ENCODE results near the gene LCTL. TPM values are rescaled to one million over a fixed set of nuclear protein-coding genes. Genes with fewer than 3 reads are reported as not detected.
"Not testable (repeated sequence)": the region's sequence is repeated elsewhere in the genome, so short reads cannot be mapped to it uniquely, and the experiment has no call there.

The LCTL gene
- polyA plus RNA-seq, 2 donors, result not detected

GRCh38 chr15:66593219-66593780 is 27.5 kb upstream of the LCTL start:
- Histone ChIP-seq H3K27me3 (ENCODE audit: control insufficient read depth in 1 of 2, insufficient read depth in 2 of 2, low read length in 2 of 2) (no peaks in the 10 kb centered on the region), H3K27ac (ENCODE audit: low read depth in 2 of 2, low read length in 1 of 2) (no peak overlapping the region), H3K9me3 (ENCODE audit: control insufficient read depth in 2 of 2, insufficient read depth in 1 of 2, low read depth in 1 of 2, low read length in 1 of 2) (no peaks in the 10 kb centered on the region), H3K4me1 (ENCODE audit: control insufficient read depth in 2 of 2, insufficient read depth in 2 of 2, low read length in 1 of 2) (no peaks in the 10 kb centered on the region), H3K36me3 (ENCODE audit: control insufficient read depth in 2 of 2, insufficient read depth in 2 of 2, low read length in 1 of 2) (no peaks in the 10 kb centered on the region), H3K4me3 (ENCODE audit: low read depth in 1 of 2, low read length in 2 of 2) (no peak overlapping the region)
- 64 to 66% methylated on average over 3 of the region's 3 CpGs for WGBS, 2 donors

DNA sequence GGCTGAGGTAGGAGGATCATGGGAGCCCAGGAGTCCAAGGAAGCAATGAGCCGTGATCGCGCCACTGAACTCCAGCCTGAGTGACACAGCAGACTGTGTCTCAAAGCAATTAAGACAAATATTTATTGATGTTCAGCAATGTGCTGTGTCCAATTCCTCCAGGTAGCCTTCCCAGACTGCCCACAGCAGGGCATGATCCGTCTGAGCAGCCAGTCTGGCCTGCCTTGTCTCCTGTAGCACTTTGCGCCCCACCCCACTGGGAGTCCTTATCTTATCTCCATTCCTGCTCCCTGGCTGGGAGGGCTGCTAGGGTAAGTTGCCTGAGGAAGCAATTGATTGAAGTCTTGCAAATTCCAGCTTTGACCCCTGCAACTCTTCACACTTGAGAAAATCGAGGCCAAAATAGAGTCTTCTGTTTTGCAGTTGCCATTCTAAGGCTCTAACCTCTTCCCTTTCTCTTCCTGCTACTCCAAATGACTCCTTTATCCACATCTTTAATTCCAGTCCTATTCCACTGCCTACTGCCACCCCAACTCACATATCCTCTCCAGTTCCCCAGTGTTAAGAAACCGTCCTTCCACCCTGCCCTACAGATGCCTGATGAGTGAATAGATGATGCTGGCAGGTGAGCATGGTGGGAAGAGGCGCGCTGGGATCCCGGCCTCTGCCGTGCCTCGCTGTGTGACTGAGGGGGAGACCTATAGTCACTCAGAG is 26.9 kb upstream of the LCTL start:
- Histone ChIP-seq H3K27ac (ENCODE audit: low read depth in 2 of 2, low read length in 1 of 2) (no peak overlapping the region), H3K9me3 (ENCODE audit: control insufficient read depth in 2 of 2, insufficient read depth in 1 of 2, low read depth in 1 of 2, low read length in 1 of 2) (no peaks in the 10 kb centered on the region), H3K4me3 (ENCODE audit: low read depth in 1 of 2, low read length in 2 of 2) (no peak overlapping the region), H3K27me3 (ENCODE audit: control insufficient read depth in 1 of 2, insufficient read depth in 2 of 2, low read length in 2 of 2) (no peaks in the 10 kb centered on the region), H3K36me3 (ENCODE audit: control insufficient read depth in 2 of 2, insufficient read depth in 2 of 2, low read length in 1 of 2) (no peaks in the 10 kb centered on the region), H3K4me1 (ENCODE audit: control insufficient read depth in 2 of 2, insufficient read depth in 2 of 2, low read length in 1 of 2) (no peaks in the 10 kb centered on the region)
- WGBS, 2 donors, result 81 to 86% methylated on average over 12 of the region's 12 CpGs

- WGBS, 2 donors, result 87 to 91% methylated on average over 4 of the region's 4 CpGs
- Histone ChIP-seq H3K27me3 (ENCODE audit: control insufficient read depth in 1 of 2, insufficient read depth in 2 of 2, low read length in 2 of 2) (no peaks in the 10 kb centered on the region), H3K27ac (ENCODE audit: low read depth in 2 of 2, low read length in 1 of 2) (no peak overlapping the region), H3K4me3 (ENCODE audit: low read depth in 1 of 2, low read length in 2 of 2) (no peak overlapping the region), H3K36me3 (ENCODE audit: control insufficient read depth in 2 of 2, insufficient read depth in 2 of 2, low read length in 1 of 2) (no peaks in the 10 kb centered on the region), H3K4me1 (ENCODE audit: control insufficient read depth in 2 of 2, insufficient read depth in 2 of 2, low read length in 1 of 2) (no peaks in the 10 kb centered on the region), H3K9me3 (ENCODE audit: control insufficient read depth in 2 of 2, insufficient read depth in 1 of 2, low read depth in 1 of 2, low read length in 1 of 2) (no peaks in the 10 kb centered on the region)
Observed at GRCh38 chr15:66591322-66591862, 25.6 kb upstream of the LCTL start.

- no peaks in the 10 kb centered on the region for H3K4me1 ChIP-seq (ENCODE audit: control insufficient read depth in 2 of 2, insufficient read depth in 2 of 2, low read length in 1 of 2)
Observed at GRCh38 chr15:66590435-66590834, 24.6 kb upstream of the LCTL start.

DNA sequence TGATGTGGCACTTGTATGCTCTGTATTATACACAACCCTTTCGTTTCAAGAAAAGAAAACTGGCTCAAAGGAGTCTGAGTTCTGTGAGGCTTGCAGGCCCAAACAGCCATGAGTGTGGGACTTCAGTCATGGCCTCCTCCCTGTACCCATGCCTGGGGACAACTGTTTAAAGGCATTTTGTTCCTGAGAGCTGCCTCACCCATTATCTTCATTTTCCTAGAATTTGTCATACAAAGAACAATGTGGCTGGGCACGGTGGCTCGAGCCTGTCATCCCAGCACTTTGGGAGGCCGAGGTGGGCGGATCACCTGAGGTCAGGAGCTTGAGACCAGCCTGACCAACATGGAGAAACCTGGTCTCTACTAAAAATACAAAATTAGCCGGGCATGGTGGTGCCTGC is 23.6 kb upstream of the LCTL start:
- WGBS, 2 donors, result 82 to 85% methylated on average over 6 of the region's 6 CpGs
- H3K27ac ChIP-seq (ENCODE audit: low read depth in 2 of 2, low read length in 1 of 2); H3K36me3 ChIP-seq (ENCODE audit: control insufficient read depth in 2 of 2, insufficient read depth in 2 of 2, low read length in 1 of 2); H3K4me3 ChIP-seq (ENCODE audit: low read depth in 1 of 2, low read length in 2 of 2); H3K27me3 ChIP-seq (ENCODE audit: control insufficient read depth in 1 of 2, insufficient read depth in 2 of 2, low read length in 2 of 2); H3K9me3 ChIP-seq (ENCODE audit: control insufficient read depth in 2 of 2, insufficient read depth in 1 of 2, low read depth in 1 of 2, low read length in 1 of 2); H3K4me1 ChIP-seq (ENCODE audit: control insufficient read depth in 2 of 2, insufficient read depth in 2 of 2, low read length in 1 of 2): not testable (repeated sequence)

More at GRCh38 chr15:66590435-66590834, 24.6 kb upstream of the LCTL start:
- Histone ChIP-seq H3K9me3 (ENCODE audit: control insufficient read depth in 2 of 2, insufficient read depth in 1 of 2, low read depth in 1 of 2, low read length in 1 of 2) (no peaks in the 10 kb centered on the region), H3K27me3 (ENCODE audit: control insufficient read depth in 1 of 2, insufficient read depth in 2 of 2, low read length in 2 of 2) (no peaks in the 10 kb centered on the region), H3K36me3 (ENCODE audit: control insufficient read depth in 2 of 2, insufficient read depth in 2 of 2, low read length in 1 of 2) (no peaks in the 10 kb centered on the region), H3K4me3 (ENCODE audit: low read depth in 1 of 2, low read length in 2 of 2) (no peak overlapping the region), H3K27ac (ENCODE audit: low read depth in 2 of 2, low read length in 1 of 2) (no peak overlapping the region)
- WGBS, 2 donors, result 73 to 77% methylated on average over 2 of the region's 2 CpGs

DNA sequence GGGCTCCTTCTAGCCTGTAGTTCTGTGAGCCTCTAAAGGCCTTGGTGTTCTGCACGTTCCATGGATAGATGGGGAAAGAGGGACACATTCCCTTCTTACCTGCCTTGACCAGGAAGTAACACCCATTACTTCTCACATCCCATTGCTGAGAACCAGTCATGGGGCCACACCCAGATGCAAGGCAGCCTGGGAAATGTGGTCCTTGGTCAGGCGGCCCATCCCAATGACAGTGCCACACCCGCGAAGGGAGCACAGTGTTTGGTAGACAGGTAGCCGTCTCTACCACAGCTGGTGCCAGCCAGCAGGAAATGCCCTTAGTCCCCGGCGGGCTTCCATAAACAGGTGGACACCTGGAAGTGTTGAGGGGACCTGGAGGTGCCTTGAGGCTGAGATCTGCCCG is 23.2 kb upstream of the LCTL start:
- 76 to 79% methylated on average over 8 of the region's 8 CpGs for WGBS, 2 donors
- no peaks in the 10 kb centered on the region for H3K9me3 ChIP-seq (ENCODE audit: control insufficient read depth in 2 of 2, insufficient read depth in 1 of 2, low read depth in 1 of 2, low read length in 1 of 2)
- no peak overlapping the region for H3K4me3 ChIP-seq (ENCODE audit: low read depth in 1 of 2, low read length in 2 of 2)
- H3K4me1 ChIP-seq (ENCODE audit: control insufficient read depth in 2 of 2, insufficient read depth in 2 of 2, low read length in 1 of 2), result no peaks in the 10 kb centered on the region
- H3K27ac ChIP-seq (ENCODE audit: low read depth in 2 of 2, low read length in 1 of 2), result no peak overlapping the region
- H3K36me3 ChIP-seq (ENCODE audit: control insufficient read depth in 2 of 2, insufficient read depth in 2 of 2, low read length in 1 of 2), result no peaks in the 10 kb centered on the region
- H3K27me3 ChIP-seq (ENCODE audit: control insufficient read depth in 1 of 2, insufficient read depth in 2 of 2, low read length in 2 of 2), result no peaks in the 10 kb centered on the region

DNA sequence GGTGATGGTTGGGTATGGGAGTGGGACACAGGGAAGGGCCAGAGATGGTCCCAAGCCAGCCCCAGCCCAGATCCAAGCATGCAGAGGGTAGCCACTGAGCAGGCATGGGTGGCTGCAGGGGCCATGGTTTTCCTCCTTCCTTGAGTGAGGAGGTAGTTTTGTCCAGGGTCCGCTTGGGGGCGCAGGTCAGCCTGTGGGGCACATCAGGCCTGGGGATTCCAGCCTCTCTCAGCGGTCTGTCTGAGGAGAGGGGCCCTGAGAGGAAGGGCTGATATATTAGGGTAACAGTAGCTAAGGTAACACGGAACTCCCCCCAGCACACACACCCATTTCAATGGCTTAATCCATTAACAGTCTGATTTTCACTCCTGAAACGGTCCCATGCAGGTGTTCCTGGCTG is 22.7 kb upstream of the LCTL start:
- Histone ChIP-seq H3K27me3 (ENCODE audit: control insufficient read depth in 1 of 2, insufficient read depth in 2 of 2, low read length in 2 of 2) (no peaks in the 10 kb centered on the region), H3K9me3 (ENCODE audit: control insufficient read depth in 2 of 2, insufficient read depth in 1 of 2, low read depth in 1 of 2, low read length in 1 of 2) (no peaks in the 10 kb centered on the region), H3K27ac (ENCODE audit: low read depth in 2 of 2, low read length in 1 of 2) (no peak overlapping the region), H3K36me3 (ENCODE audit: control insufficient read depth in 2 of 2, insufficient read depth in 2 of 2, low read length in 1 of 2) (no peaks in the 10 kb centered on the region), H3K4me3 (ENCODE audit: low read depth in 1 of 2, low read length in 2 of 2) (no peak overlapping the region), H3K4me1 (ENCODE audit: control insufficient read depth in 2 of 2, insufficient read depth in 2 of 2, low read length in 1 of 2) (no peaks in the 10 kb centered on the region)
- 41 to 69% methylated on average over 5 of the region's 5 CpGs for WGBS, 2 donors

- Histone ChIP-seq H3K27ac (ENCODE audit: low read depth in 2 of 2, low read length in 1 of 2) (no peak overlapping the region), H3K4me3 (ENCODE audit: low read depth in 1 of 2, low read length in 2 of 2) (no peak overlapping the region), H3K4me1 (ENCODE audit: control insufficient read depth in 2 of 2, insufficient read depth in 2 of 2, low read length in 1 of 2) (no peaks in the 10 kb centered on the region), H3K36me3 (ENCODE audit: control insufficient read depth in 2 of 2, insufficient read depth in 2 of 2, low read length in 1 of 2) (no peaks in the 10 kb centered on the region), H3K9me3 (ENCODE audit: control insufficient read depth in 2 of 2, insufficient read depth in 1 of 2, low read depth in 1 of 2, low read length in 1 of 2) (no peaks in the 10 kb centered on the region), H3K27me3 (ENCODE audit: control insufficient read depth in 1 of 2, insufficient read depth in 2 of 2, low read length in 2 of 2) (no peaks in the 10 kb centered on the region)
- WGBS, 2 donors, result 42 to 57% methylated on average over 5 of the region's 5 CpGs
Observed at GRCh38 chr15:66587749-66588148, 22.0 kb upstream of the LCTL start.

DNA sequence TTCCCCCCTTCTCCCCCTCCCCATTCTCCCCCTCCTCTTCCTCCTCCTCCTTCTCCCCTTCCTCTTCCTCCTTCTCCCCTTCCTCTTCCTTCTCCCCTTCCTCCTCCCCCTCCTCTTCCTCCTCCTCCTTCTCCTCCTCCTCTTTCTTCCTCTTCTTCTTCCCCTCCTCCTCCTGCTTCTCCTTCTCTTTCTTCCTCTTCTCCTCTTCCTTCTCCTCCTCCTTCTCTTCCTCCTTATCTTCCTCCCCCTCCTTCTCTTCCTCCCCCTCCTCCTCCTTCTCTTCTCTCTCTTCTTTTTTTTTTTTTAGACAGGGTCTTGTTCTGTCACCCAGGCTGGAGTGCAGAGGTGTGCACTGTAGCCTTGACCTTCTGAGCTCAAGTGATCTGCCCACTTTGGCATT is 21.2 kb upstream of the LCTL start:
- Histone ChIP-seq H3K4me3 (ENCODE audit: low read depth in 1 of 2, low read length in 2 of 2) (no peak overlapping the region), H3K36me3 (ENCODE audit: control insufficient read depth in 2 of 2, insufficient read depth in 2 of 2, low read length in 1 of 2) (no peaks in the 10 kb centered on the region), H3K27me3 (ENCODE audit: control insufficient read depth in 1 of 2, insufficient read depth in 2 of 2, low read length in 2 of 2) (no peaks in the 10 kb centered on the region), H3K9me3 (ENCODE audit: control insufficient read depth in 2 of 2, insufficient read depth in 1 of 2, low read depth in 1 of 2, low read length in 1 of 2) (no peaks in the 10 kb centered on the region), H3K4me1 (ENCODE audit: control insufficient read depth in 2 of 2, insufficient read depth in 2 of 2, low read length in 1 of 2) (no peaks in the 10 kb centered on the region), H3K27ac (ENCODE audit: low read depth in 2 of 2, low read length in 1 of 2) (no peak overlapping the region)

Measured in esophagus (tissue), 2 donors.